COR-L47 (cell line): ENCODE data around the gene HSPB7.
A peak's percentile ranks its signal among the peaks of the same experiment; 100 is the strongest.
"Not testable (repeated sequence)": the region's sequence is repeated elsewhere in the genome, so short reads cannot be mapped to it uniquely, and the experiment has no call there.

Source experiments
- DNase-seq: peaks from one replicate; lab custom pipeline; 2025; lab: John Stamatoyannopoulos, UW

The HSPB7 gene

DNA sequence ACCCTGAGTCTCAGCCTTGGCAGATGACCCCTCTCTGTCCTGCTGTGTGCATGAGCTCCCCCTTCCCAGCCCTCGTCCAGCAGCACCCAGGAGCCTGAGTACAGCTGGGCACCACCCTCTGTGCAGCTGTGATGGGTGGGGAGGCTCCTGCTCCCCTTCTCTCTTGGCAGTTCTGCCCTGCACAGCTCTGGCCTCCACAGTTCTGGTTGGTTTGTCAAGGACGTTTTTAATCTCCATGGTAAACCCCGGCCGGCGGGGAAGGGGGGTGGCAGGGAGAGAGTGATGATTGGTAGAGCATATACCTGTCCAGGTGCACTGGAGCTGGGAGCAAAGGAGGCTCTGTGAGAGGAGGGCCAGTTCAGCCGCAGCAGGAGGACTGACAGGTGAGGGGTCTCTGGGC, 3.8 kb upstream of the HSPB7 start, which contains the start of gene CLCNKA:
TSS of gene CLCNKA (plus strand) at position 356 of the 400 bp plus-strand sequence. CDS start 584 bp downstream, outside the sequence.
- DNase-seq: no peak

DNA sequence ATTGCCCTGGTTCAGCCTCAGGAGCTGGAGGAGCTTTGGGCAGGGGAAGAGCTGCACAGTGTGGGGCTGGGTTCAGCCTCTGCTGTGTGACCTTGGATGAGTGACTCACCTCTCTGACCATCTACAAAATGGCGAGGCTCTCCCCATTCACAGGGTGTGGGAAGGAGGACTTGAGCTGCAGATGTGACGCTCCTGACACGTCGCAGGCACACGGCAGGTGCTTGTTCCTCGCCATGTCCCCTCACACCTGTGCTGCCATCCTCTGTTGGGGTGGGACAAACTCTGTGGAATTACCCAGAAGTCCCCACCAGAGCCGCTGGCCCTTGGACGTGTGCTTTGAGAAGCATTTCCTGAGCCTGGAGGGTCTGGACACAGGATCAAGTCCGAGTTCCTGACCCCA, 3.0 kb upstream of the HSPB7 start:
- DNase-seq: not testable (repeated sequence)

- DNase-seq: no peak
Measured at GRCh38 chr1:16020325-16020724, 2.5 kb upstream of the HSPB7 start.

DNA sequence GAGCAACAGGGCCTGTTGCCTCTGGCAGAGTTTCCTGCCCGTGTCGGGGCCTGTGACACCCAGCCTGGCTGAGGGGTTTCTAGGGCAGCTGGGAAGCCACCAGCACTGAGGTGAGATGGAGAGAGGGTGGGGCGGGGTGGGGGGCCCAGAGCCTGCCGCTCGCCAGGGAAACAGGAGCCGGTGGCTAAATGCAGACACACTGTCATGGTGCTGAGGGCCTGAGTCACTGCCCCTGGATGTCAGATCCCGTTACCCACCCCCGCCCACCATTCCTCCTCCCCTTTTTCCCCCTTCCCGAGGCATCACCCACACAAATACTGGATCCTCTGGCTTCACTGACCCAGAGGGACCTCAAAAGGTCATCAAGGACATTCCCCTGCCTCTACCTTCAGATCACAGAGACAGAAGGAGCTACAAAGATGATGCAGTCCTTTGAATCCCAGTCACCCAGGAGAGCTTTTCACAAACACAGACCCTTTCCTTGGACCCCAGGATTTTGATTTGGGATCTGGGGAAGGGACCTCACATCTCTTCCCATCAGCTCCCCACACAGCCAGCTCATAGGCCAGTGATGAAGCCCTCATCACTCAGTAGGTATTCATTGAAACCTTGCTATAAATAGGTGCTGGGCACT, 1.9 kb upstream of the HSPB7 start:
- DNase-seq: no peak

GRCh38 chr1:16018749-16019643, 1.2 kb upstream of the HSPB7 start:
- DNase-seq: no peak

GRCh38 chr1:16018308-16018707, 465 bp upstream of the HSPB7 start:
- DNase-seq: no peak

DNA sequence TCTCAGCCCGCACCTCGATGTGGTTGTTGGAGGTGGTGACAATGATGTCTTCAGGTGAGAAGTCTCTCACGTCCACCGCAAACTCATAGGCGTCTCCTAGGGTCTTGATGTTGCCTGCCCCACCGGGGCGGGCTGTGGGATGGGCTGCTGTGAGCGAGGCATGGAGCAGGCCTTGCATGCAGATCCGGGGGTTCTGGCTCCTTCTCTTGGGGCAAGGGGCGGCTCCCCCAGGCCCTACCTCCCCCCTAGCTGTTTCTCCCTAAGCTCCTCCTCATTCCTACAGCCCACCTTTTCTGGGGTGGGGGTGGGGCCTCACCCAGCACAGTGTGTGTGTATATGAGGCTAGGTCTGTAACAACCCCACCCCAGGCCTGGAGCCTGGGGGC, 775 bp downstream of the HSPB7 start:
- DNase-seq: no peak

GRCh38 chr1:16015960-16016901, 1.6 kb downstream of the HSPB7 start:
- DNase-seq: no peak

- DNase-seq: no peak
Measured at GRCh38 chr1:16015491-16015890, 2.4 kb downstream of the HSPB7 start.

DNA sequence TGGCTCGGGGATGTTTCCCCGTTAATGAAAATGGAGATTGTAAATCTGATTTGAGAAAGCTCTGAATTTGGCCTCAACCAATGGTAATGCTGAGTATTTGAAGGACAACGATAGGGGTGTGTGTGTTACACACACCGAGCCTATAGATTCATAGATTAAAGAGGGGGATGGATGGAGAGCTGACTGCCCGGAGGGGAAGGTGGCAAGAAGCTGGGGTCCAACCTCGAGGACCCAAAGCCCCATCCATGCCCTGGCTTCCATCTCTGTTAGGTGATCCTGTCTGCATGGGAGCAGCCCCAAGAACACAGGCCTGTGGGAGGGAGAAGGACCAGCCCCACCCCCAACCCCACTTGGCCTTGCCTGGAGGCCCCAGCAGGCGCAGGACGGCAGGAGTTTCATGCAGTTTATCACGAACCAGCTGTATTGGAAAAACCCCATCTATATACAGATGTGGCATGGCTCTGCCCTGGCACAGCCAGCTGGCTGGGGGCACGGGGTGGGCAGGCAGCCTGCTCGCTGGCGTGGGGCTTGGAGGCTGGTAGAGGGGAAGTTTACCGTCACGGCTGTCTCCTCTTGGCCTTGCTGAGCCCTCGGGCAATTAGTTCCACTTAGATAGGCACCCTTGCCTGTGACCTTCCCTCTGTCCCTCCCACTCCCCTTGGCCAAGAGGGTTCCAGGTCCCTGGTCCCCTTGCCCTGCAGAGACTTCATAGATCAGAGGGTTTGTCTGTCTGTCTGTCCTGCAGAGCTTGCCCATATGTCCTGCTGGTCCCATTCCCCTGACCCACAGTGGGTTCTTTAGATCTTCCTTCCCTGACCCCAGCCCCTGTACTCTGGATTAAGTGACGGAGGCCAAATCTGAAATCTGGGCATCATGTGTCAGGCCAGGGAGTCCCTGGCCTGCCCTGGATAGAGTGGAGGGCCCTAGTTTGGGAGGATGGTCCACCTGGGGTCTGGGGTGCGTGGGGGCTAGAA, 3.0 kb downstream of the HSPB7 start:
- DNase-seq: no peak

GRCh38 chr1:16013908-16014258, 4.0 kb downstream of the HSPB7 start:
- DNase-seq: no peak

DNA sequence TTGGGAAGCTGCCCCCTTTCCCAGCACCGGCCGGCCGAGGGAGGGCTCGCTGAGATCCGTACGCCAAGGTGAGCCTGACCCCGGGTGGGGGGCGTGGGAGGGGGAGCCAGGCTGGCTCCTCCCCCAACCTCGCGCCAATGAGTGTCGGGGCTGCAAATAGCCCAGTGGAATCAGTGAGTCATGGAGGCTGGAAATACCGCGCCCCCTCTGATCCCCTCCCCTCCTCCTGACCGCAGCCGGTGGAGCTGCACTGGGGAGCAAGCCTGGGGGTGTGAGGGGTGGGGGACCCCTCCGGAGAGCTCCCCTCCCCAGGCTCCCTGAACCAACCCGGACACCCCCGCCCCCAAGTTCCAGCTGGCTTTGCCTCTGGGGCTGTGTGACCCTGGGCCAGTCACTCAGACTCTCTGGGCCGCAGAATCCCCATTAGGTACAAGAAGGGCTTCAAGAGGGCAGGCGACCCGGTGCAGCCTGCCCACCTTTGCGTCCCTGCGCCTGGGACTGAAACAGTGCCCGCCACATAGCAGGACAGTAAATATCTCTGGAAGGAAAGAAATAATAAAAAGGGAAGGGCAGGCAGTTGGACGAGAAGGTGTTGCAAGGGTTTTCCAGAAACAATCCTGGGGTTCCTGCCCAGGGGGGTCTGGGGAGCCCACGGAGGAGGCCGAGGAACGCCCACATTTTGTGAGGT, 4.5 kb downstream of the HSPB7 start:
- no peak for DNase-seq

DNA sequence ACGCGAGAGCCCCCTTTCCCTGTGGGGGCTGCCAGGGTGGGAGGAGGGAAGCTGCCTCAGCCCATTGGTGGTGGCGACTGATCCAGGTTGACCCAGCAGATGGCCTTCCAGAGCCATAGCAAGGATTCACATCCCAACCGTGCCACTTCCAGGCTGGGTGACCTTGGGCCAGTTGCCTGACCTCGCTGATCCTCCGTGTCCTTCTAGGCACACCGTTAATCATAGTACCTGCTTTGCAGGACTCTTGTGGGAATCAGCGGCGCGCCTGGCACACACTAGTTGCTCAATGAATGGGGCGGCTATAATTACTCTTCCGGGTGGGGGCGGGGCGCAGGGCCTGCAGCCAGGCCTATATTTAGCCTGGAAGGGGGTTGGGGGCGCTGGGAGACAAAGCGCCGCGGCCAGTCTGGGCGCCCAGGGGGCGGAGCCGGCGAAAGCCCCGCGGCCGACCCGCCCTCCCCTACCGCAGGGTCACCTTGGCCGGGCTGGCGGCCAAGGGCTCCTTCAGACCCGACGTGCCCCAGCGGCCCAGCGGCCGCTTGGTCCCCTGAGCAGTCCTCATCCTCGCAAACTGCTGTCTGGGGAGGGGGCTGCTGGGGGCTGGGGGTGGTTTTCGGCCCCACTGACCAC, 5.1 kb downstream of the HSPB7 start:
- DNase-seq: peak; percentile 11

DNA sequence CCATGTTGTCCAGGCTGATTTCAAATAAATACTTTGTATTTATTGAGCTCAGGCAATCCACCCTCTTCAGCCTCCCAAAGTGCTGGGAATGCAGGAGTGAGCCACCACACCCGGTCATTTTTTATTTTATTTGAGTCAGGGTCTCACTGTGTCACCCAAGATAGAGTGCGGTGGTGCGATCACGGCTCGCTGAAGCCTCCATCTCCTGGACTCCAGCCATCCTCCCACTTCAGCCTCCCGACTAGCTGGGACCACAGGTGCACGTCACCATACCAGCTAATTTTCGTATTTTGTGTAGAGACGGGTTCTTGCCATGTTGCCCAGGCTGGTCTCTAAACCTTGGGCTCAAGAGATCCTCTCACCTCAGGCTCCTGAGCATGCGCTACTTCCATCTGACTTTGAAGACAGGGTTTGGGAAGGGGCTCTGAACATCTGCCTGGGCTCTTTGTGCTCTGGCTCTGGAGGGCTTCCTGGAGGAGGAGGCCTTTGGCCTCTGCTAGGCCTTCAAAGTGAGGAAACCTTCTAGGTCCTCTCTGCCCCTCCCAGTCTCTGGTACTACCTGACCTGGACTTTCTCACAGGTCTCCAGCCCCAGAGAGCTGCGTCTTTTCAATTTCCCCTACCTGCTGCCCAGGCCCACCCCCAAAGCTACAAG, 5.8 kb downstream of the HSPB7 start:
- DNase-seq: no peak

DNA sequence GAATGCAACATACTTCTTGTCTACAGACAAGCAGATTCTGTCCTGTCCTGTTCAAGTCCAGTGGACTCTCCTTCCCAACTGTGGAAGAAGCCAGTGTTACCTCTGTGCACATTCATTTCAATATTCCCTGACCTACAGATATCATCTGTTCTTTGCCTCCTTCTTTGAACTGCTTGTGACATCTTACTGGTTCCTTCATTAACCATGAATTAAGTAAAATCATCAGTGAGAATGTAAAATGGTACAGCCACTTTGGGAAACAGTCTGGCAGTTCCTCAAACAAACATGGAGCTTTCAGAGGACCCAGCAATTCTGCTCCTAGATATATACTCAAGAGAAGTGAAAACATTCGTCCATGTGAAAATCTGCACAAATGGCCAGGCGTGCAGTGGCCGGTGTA, 7.0 kb downstream of the HSPB7 start:
- no peak for DNase-seq

DNA sequence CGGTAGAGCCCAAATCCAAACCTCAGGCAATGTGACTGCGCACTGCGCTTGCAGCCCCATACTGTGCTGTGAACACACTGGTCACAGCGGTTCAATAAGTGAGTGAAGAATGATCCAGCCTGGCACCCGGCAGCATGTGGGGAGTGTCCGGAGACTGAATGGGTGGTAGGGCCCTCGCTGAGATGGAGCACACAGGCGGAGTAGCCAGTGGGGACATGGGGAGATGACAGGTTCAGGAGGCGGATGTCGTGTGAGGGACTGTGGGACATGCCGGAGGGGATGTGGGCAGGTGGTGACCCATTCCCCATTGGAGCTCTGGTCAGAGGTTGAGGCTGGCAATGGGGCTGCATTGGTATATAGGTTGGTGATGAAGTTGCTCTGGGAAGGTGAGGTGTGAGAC, 8.2 kb downstream of the HSPB7 start:
- no peak for DNase-seq

- DNase-seq: peak; percentile 54
Measured at GRCh38 chr1:16009030-16009460, 8.8 kb downstream of the HSPB7 start.

DNA sequence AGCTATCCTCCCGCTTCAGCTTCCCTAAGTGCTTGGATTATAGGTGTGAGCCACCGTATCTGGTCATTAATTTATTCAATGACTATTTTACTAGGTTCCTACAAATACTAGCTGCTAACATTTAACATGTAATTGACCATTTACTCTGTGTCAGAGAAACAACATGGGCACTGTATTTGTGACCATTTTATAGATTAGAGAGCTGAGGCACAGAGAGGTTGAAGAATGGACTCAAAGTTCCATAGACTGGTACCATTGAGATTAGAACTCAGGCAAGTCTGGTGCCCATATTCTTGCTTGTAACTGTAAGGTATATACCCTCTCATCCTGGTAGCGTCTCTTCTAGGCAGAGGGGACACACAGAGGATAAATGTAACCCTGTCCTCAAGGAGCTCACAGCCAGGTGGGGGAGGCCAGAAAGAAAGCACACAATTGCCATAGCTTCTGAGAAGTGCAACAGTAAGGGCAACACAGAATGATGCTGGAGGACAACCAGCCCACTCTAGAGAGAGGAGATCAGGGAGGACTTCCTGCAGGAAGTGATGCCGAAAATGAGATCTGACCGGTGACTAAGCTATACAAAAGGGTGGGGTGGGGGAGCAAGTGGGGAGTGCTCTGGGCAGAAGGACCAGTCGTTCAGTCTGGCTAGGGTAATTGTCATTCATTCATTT, 10.0 kb downstream of the HSPB7 start:
- DNase-seq: no peak
